ENCODE data around the gene RCOR2. TPM values are rescaled to one million over a fixed set of nuclear protein-coding genes. Genes with fewer than 3 reads are reported as not detected.
A peak's percentile ranks its signal among the peaks of the same experiment; 100 is the strongest.

RCOR2 gene
- total and polyA plus RNA-seq, 8 donors, result 0.35 to 1.6 (median 0.92) TPM; not detected in 3

GRCh38 chr11:63907808-63908530 lies 9.0 kb downstream of the RCOR2 start:
- no peak overlapping the region for H3K4me3 ChIP-seq
- peak overlapping the region in 1 of 5 donors; percentile 11 for H3K27ac ChIP-seq
- no peaks in the 10 kb centered on the region for H3K9me3 ChIP-seq
- no peak for DNase-seq
- TF ChIP-seq POLR2A (IDR thresholded peaks at IDR 0.05) (no peak), POLR2AphosphoS5 (IDR thresholded peaks at IDR 0.05) (no peak), CTCF (IDR thresholded peaks at IDR 0.05) (no peak), EP300 (IDR thresholded peaks at IDR 0.05) (no peak)
- H3K4me1 ChIP-seq, result peaks cover 4 to 32% (median 16%) of the 10 kb centered on the region in 4 donors
- no peaks in the 10 kb centered on the region for H3K27me3 ChIP-seq
- intact Hi-C loops (cut with DNase I; ENCODE audit: low total_unique reads), result no loop called here
- 89 to 91% (median 90%) methylated on average over 20 to 21 of the region's 21 CpGs for WGBS, 5 donors
- H3K36me3 ChIP-seq, result peaks cover 61 to 93% (median 80%) of the 10 kb centered on the region in 4 donors

DNA sequence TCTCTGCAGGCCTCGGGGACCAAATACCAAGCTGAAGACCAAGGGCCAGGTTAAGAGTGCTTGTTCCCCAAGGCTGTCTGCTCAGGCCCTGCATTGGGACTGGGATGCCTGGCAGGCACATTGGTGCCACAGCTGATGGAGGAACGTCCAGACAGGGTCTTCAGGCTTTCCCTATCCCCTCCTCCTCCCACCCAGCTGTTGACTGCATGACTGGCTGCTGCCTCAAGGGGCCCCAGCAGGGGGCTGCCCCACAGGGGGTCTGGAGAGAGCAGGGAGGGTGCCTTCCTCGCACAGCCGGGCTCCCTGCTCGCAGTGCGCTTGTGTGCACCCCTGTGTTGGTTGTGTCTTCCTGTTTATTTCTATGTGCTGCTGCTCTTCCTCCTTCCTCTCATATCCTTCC lies 9.9 kb downstream of the RCOR2 start:
- Histone ChIP-seq H3K4me3 (no peak overlapping the region), H3K36me3 (peaks cover 70 to 100% (median 89%) of the 10 kb centered on the region in 4 donors), H3K27me3 (no peaks in the 10 kb centered on the region), H3K4me1 (peaks cover 4 to 32% (median 16%) of the 10 kb centered on the region in 4 donors), H3K9me3 (no peaks in the 10 kb centered on the region), H3K27ac (no peak overlapping the region)
- WGBS, 5 donors, result 70 to 86% (median 75%) methylated on average over 5 to 6 of the region's 6 CpGs
- intact Hi-C loops (cut with DNase I; ENCODE audit: low total_unique reads), result no loop called here
- TF ChIP-seq EP300 (IDR thresholded peaks at IDR 0.05), result no peak
- no peak for TF ChIP-seq POLR2A (IDR thresholded peaks at IDR 0.05)
- TF ChIP-seq CTCF (IDR thresholded peaks at IDR 0.05), result no peak
- TF ChIP-seq POLR2AphosphoS5 (IDR thresholded peaks at IDR 0.05), result no peak
- no peak for DNase-seq

- H3K9me3 ChIP-seq, result no peaks in the 10 kb centered on the region
- H3K36me3 ChIP-seq, result peaks cover 73 to 100% (median 94%) of the 10 kb centered on the region in 4 donors
- H3K4me1 ChIP-seq, result peaks cover 4 to 32% (median 16%) of the 10 kb centered on the region in 4 donors
- H3K27ac ChIP-seq, result no peak overlapping the region
- no peaks in the 10 kb centered on the region for H3K27me3 ChIP-seq
- DNase-seq, result peak; percentile 37 to 63
- intact Hi-C loops (cut with DNase I; ENCODE audit: low total_unique reads), result no loop called here
- H3K4me3 ChIP-seq, result no peak overlapping the region
- TF ChIP-seq CTCF (IDR thresholded peaks at IDR 0.05) (peak in 2 of 7 experiments; percentile 6 to 21), EP300 (IDR thresholded peaks at IDR 0.05) (no peak), POLR2A (IDR thresholded peaks at IDR 0.05) (no peak)
- WGBS, 5 donors, result 81 to 88% (median 84%) methylated on average over 6 to 7 of the region's 7 CpGs
Measured at GRCh38 chr11:63906585-63906984, 10.4 kb downstream of the RCOR2 start.

DNA sequence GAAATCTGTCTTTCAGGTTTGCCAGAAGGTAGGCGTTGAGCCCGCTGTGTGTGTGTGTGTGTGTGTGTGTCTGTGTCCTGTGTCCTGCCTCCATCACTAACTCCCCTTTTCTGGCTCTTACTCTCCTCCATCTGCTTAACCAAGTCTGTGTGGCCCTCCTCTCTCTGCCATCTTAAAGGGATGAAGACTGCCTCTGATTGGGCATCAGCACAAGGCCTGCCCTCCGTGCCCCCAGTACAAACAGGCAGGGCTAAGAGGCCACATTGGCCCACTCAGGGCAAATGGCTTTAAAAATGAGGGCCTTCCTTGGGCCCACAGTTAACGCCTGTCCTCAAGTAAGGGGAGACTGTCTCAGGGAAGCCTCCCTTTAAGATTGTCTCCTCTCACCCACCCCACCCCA lies 10.9 kb downstream of the RCOR2 start:
- H3K27me3 ChIP-seq, result no peaks in the 10 kb centered on the region

More for the DNA sequence above, 10.9 kb downstream of the RCOR2 start:
- Histone ChIP-seq H3K36me3 (peaks cover 75 to 100% (median 98%) of the 10 kb centered on the region in 4 donors), H3K27ac (no peak overlapping the region), H3K4me1 (peaks cover 4 to 32% (median 16%) of the 10 kb centered on the region in 4 donors), H3K9me3 (no peaks in the 10 kb centered on the region), H3K4me3 (no peak overlapping the region)
- intact Hi-C loops (cut with DNase I; ENCODE audit: low total_unique reads), result no loop called here
- no peak for DNase-seq
- WGBS, 5 donors, result 87 to 92% (median 90%) methylated on average over 4 of the region's 4 CpGs
- TF ChIP-seq CTCF (IDR thresholded peaks at IDR 0.05), result no peak
- TF ChIP-seq EP300 (IDR thresholded peaks at IDR 0.05), result no peak
- no peak for TF ChIP-seq POLR2AphosphoS5 (IDR thresholded peaks at IDR 0.05)
- no peak for TF ChIP-seq POLR2A (IDR thresholded peaks at IDR 0.05)
